ENCODE results near the gene DGKE. TPM values are rescaled to one million over a fixed set of nuclear protein-coding genes. Genes with fewer than 3 reads are reported as not detected.

Gene DGKE
- total and polyA plus RNA-seq, 2 of the 13 experiments (the other 11 are each of a cell fraction or from before 2014, with no cell fraction given) = 3.2 to 5.3 TPM

DNA sequence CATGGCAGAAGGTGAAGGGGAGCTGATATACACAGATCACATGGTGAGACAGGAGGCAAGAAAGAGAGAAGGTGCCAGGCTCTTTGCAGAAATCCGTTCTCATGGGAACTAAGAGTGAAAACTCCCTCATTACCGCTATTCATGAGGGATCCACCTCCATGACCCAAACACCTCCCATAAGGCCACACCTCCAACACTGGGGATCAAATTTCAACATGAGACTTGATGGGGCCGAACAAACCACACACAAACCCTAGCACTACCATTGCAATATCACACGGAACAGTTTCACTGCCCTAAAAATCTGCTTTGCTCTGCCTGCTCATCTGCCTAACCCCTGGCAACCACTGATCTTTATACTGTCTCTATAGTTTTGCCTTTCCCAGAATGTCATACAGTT is 35.0 kb upstream of the DGKE start:
- TF ChIP-seq CAMTA2 (CRISPR knock-in tag; IDR thresholded peaks at IDR 0.05; ENCODE audit: borderline replicate concordance) = no peak
- TF ChIP-seq, protein P1, sequence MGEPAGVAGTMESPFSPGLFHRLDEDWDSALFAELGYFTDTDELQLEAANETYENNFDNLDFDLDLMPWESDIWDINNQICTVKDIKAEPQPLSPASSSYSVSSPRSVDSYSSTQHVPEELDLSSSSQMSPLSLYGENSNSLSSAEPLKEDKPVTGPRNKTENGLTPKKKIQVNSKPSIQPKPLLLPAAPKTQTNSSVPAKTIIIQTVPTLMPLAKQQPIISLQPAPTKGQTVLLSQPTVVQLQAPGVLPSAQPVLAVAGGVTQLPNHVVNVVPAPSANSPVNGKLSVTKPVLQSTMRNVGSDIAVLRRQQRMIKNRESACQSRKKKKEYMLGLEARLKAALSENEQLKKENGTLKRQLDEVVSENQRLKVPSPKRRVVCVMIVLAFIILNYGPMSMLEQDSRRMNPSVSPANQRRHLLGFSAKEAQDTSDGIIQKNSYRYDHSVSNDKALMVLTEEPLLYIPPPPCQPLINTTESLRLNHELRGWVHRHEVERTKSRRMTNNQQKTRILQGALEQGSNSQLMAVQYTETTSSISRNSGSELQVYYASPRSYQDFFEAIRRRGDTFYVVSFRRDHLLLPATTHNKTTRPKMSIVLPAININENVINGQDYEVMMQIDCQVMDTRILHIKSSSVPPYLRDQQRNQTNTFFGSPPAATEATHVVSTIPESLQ (CRISPR knock-in tag; conservative IDR thresholded peaks at IDR 0.05) = no peak
- TF ChIP-seq SMAD3 (CRISPR knock-in tag; IDR thresholded peaks at IDR 0.05) = no peak
- TF ChIP-seq, protein P2, sequence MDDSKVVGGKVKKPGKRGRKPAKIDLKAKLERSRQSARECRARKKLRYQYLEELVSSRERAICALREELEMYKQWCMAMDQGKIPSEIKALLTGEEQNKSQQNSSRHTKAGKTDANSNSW (CRISPR knock-in tag; IDR thresholded peaks at IDR 0.05; ENCODE audit: borderline replicate concordance) = no peak
- TF ChIP-seq, protein P3, sequence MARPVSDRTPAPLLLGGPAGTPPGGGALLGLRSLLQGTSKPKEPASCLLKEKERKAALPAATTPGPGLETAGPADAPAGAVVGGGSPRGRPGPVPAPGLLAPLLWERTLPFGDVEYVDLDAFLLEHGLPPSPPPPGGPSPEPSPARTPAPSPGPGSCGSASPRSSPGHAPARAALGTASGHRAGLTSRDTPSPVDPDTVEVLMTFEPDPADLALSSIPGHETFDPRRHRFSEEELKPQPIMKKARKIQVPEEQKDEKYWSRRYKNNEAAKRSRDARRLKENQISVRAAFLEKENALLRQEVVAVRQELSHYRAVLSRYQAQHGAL (CRISPR knock-in tag; IDR thresholded peaks at IDR 0.05; ENCODE audit: not compliant biosample characterization) = no peak
- no peak for TF ChIP-seq SKI (IDR thresholded peaks at IDR 0.05; ENCODE audit: partially characterized antibody)
- no peak for TF ChIP-seq ZNF382 (CRISPR knock-in tag; IDR thresholded peaks at IDR 0.05; ENCODE audit: borderline replicate concordance)
- intact Hi-C loops (cut with micrococcal nuclease; ENCODE audit: unreplicated experiment) = no loop called here
- DNase-seq (ENCODE audit: low spot score) (no peak), ATAC-seq (no peak), FAIRE-seq (no peak)
- no TSS peak for BruUV-seq (replicated peaks)
- CTCF ChIA-PET (ENCODE audit: low intra/inter-chr PET ratio, low total read pairs) = no interaction called here
- H3K79me2 ChIP-seq (ENCODE audit: insufficient read depth, low read length) = no peaks in the 10 kb centered on the region
- H3K4me3 ChIP-seq (replicated peaks in 1 of 3; ENCODE audit: insufficient read depth in 1 of 3, low read depth in 2 of 3, low read length in 3 of 3) = no peak overlapping the region
- peaks cover 3 to 44% of the 10 kb centered on the region in 2 experiments; a peak in 3 of 5 replicates for H3K27me3 ChIP-seq (ENCODE audit: control insufficient read depth in 1 of 2, insufficient read depth in 2 of 2, low read length in 2 of 2)
- no peak overlapping the region for H3K4me2 ChIP-seq (ENCODE audit: low read depth, low read length)
- H4K20me1 ChIP-seq (ENCODE audit: insufficient read depth, low read length) = no peaks in the 10 kb centered on the region
- in situ Hi-C loops (cut with HindIII; ENCODE audit: extremely low pct_ligation_motif_present, low pct_unique_long_range_greater_than_20kb) = no loop called here
- 6% methylated on average over 4 of the region's 4 CpGs for WGBS (ENCODE audit: low lambda C conversion rate)
- no peaks in the 10 kb centered on the region for H3K9me3 ChIP-seq (ENCODE audit: low read length)
- no peak overlapping the region for H2AFZ ChIP-seq (ENCODE audit: low read length)
- no peaks in the 10 kb centered on the region for H3K4me1 ChIP-seq (ENCODE audit: insufficient read depth, low read length)
- no peak overlapping the region for H3K9ac ChIP-seq (ENCODE audit: insufficient read depth, low read depth, low read length)
- POLR2A ChIA-PET = no interaction called here
- no peaks in the 10 kb centered on the region for H3K36me3 ChIP-seq (replicated peaks in 1 of 2; ENCODE audit: control insufficient read depth in 1 of 2, insufficient read depth in 2 of 2, low read length in 2 of 2)
- H3K27ac ChIP-seq (ENCODE audit: extremely low read length, insufficient read depth, low read length) = no peak overlapping the region

All from HepG2 (cell line).